ENCODE data around the gene CHST3.

- no peak for TF ChIP-seq CTCF (IDR thresholded peaks at IDR 0.05)
- no peak for TF ChIP-seq POLR2A (IDR thresholded peaks at IDR 0.05)
Observed at GRCh38 chr10:72011016-72011415, 46.8 kb downstream of the CHST3 start.

Data from suprapubic skin (tissue), 3 donors.